WI38 (cell line): ENCODE measurements around the gene ULBP3.

Experiments used
- H3K4me3 ChIP-seq: 2 replicates; pipeline ENCODE4 v1.5.1; 2011; ENCODE audit warnings: low read depth, mild to moderate bottlenecking, control low read depth, low read length
- CTCF ChIP-seq: IDR thresholded peaks from 2 replicates; pipeline ENCODE4 v1.5.1; 2012; ENCODE audit warnings: low read depth, mild to moderate bottlenecking, control low read depth, low read length

Gene ULBP3

DNA sequence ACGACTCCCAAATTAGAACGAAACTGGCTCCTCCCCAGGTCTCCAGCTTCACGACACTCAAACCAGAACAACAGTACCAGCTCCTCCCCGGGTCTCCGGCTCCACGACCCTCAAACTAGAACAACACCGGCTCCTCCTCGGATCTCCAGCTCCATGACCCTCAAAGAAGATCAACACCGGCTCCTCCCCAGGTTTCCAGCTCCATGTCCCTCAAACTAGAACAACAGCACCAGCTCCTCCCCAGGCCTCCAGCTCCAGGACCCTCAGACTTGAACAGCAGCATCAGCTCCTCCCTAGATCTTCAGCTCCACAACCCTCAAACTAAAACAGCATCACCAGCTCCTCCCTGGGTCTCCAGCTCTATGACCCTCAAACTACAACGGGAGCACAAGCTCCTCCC lies 13.8 kb downstream of the ULBP3 start:
- TF ChIP-seq CTCF: no peak
- no peak overlapping the region for H3K4me3 ChIP-seq

DNA sequence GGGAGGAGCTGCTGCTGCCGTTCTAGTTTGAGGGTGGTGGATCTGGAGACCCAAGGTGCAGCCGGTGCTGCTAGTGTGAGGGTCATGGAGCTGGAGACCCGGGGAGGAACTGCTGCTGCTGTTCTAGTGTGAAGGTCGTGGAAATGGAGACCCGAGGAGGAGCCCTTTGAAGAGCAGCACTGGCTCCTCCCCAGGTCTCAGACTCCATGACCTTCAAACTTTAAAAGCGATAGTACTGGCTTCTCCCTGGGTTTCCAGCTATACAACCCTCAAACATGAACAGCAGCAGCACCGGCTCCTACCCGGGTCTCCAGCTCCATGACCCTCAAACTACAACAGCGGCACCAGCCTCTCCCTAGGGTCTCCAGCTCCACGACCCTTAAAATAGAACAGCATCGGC lies 15.5 kb downstream of the ULBP3 start:
- TF ChIP-seq CTCF: no peak
- H3K4me3 ChIP-seq: no peak overlapping the region

- no peak overlapping the region for H3K4me3 ChIP-seq
- no peak for TF ChIP-seq CTCF
These were observed 18.1 kb downstream of the ULBP3 start for GRCh38 chr6:150050846-150051245.

GRCh38 chr6:150048099-150048498 lies 20.8 kb downstream of the ULBP3 start:
- no peak overlapping the region for H3K4me3 ChIP-seq
- TF ChIP-seq CTCF: no peak

DNA sequence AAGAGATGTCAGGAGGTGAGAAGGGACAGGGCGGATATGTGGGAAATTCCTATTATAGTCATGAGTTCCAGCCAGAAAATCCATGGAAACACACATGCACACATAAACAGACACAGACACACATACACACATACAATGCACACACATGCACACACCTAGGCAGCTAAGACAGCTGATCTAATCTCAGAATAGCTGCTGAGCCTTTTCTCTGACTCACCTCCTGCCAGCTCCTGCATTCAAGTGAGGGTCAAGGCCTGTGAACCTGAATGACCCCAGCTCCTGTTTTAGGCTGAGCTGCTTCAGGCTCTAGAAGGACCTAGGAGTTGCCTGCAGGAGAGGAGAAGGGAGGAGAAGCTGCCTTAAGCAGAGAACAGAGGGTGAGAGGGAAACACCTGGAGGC lies 22.0 kb downstream of the ULBP3 start:
- H3K4me3 ChIP-seq: no peak overlapping the region
- no peak for TF ChIP-seq CTCF

GRCh38 chr6:150044621-150045145 lies 24.2 kb downstream of the ULBP3 start:
- no peak for TF ChIP-seq CTCF
- no peak overlapping the region for H3K4me3 ChIP-seq

DNA sequence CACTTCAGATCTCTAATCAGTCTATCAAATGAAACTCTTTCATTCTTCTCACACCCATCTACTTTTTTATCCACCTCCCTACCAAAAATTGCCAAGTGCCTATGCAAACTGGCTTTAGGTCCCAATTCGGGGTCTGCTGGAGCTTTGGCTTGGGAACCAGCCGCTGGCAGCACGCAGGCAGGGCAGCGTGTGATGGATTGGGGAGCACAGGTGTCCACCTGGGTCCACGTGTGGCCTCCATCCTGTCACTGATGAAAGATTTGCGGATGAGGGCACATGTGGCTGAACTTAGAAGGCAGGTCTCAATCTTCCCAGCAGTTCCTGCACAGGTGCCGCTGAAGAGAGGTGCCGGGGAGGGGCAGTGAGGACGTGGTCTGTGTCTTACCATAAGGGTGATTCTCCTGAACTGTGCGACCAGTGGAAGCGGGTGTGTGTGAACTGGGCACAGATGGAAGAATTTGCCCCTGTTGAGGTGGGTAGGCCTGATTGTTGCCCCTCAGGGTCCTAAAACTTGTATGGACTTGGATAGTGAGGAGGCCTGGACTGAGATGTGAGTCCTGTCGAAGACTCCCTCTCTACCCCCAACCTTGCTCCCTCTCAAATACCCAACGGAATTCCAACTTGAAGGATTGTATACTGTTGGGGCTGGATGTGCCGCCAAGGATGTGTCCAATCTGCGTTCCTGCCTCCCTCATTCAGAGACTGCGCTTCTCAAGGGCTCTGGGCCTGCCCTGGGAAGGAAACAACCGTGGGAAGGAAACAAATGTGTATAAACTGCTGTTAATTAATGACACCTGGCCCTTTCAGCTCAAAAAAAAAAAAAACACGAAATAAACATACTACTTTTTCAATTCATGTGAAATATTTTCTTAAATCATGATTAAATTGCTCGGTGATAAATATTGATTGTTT lies 25.2 kb downstream of the ULBP3 start:
- no peak overlapping the region for H3K4me3 ChIP-seq

More for the DNA sequence above, 25.2 kb downstream of the ULBP3 start:
- no peak for TF ChIP-seq CTCF
